GM12878 (cell line): ENCODE measurements around the gene FBXW8. TPM values are rescaled to one million over a fixed set of nuclear protein-coding genes. Genes with fewer than 3 reads are reported as not detected.

Experiments used
- ATAC-seq: fragments of 200-7000 bp; cut with Tn5 transposase; 3 replicates; pipeline ENCODE4 v1.9.1; 2020; ENCODE audit warnings: mild to moderate bottlenecking, moderate library complexity
- BruUV-seq: library from RNA; stranded (reverse); fragments of 400-500 nt; replicated peaks from 2 replicates; lab custom pipeline; 2021; lab: Mats Ljungman, UMichigan
- CTCF ChIA-PET: fragments of 300-600 bp; sonication (Branson Sonifier 250); formaldehyde crosslinking; extraction: SDS; loops from one replicate; lab custom pipeline; 2021; ENCODE audit warnings: inconsistent platforms; lab: Yijun Ruan, JAX
- POLR2A ChIA-PET: fragments of 350-600 bp; formaldehyde crosslinking; extraction: SDS; loops from one replicate; lab custom pipeline; 2021; ENCODE audit warnings: inconsistent platforms; lab: Charles Lee
- RAD21 ChIA-PET: fragments of 300-600 bp; sonication (Branson Sonifier 250); formaldehyde crosslinking; loops from one replicate; lab custom pipeline; 2023; ENCODE audit warnings: antibody characterized with exemption; ENCODE audit not compliant: unreplicated experiment; lab: Charles Lee
- SMC1A ChIA-PET: fragments of 300-600 bp; sonication (Branson Sonifier 250); formaldehyde crosslinking; loops from one replicate; lab custom pipeline; 2023; ENCODE audit not compliant: unreplicated experiment, uncharacterized antibody; lab: Charles Lee
- DNase-seq: peaks from one replicate; pipeline ENCODE4 v3.0.0-alpha.2; 2011; ENCODE audit warnings: low read depth, low spot score
- FAIRE-seq: peaks from 3 replicates; lab custom pipeline; 2011; peaks lifted over from hg19 to GRCh38; lab: Jason Lieb, UNC
- H2AFZ ChIP-seq: 2 replicates; pipeline ENCODE4 v1.6.0; 2011; ENCODE audit warnings: low read depth, low read length, control low read depth; ENCODE audit not compliant: control insufficient read depth
- H3K27ac ChIP-seq: 2 replicates; pipeline ENCODE4 v1.5.1; 2011; ENCODE audit warnings: control low read depth; ENCODE audit not compliant: control insufficient read depth, insufficient read depth
- H3K27me3 ChIP-seq, 2 experiments: replicated peaks in 1 of 2; 2 replicates each; pipeline versions ENCODE4 v1.6.0 to v1.6.1; 2011; ENCODE audit warnings: low read length in 1 of 2; ENCODE audit not compliant: control insufficient read depth in 2 of 2, insufficient read depth in 2 of 2
- H3K36me3 ChIP-seq, 2 experiments: 2 replicates each; pipeline ENCODE4 v1.5.1; 2011; ENCODE audit warnings: low read length in 1 of 2; ENCODE audit not compliant: control insufficient read depth in 2 of 2, insufficient read depth in 2 of 2
- H3K4me1 ChIP-seq: 2 replicates; pipeline ENCODE4 v1.6.1; 2011; ENCODE audit warnings: mild to moderate bottlenecking, low read length, moderate library complexity, mixed read lengths; ENCODE audit not compliant: control insufficient read depth, insufficient read depth
- H3K4me2 ChIP-seq: 2 replicates; pipeline ENCODE4 v1.6.0; 2011; ENCODE audit warnings: control low read depth; ENCODE audit not compliant: control insufficient read depth, insufficient read depth
- H3K4me3 ChIP-seq: fragments of 200-600 bp; sonication (generic); 2 replicates; pipeline ENCODE4 v1.5.1; 2016
- H3K79me2 ChIP-seq: 2 replicates; pipeline ENCODE4 v1.6.0; 2011; ENCODE audit warnings: low read length; ENCODE audit not compliant: control insufficient read depth, insufficient read depth
- H3K9ac ChIP-seq: 2 replicates; pipeline ENCODE4 v1.8.0; 2011; ENCODE audit warnings: low read length, control low read depth, mixed read lengths; ENCODE audit not compliant: control insufficient read depth, insufficient read depth
- H3K9me3 ChIP-seq: replicated peaks from 3 replicates; pipeline ENCODE4 v1.5.1; 2011; ENCODE audit warnings: mild to moderate bottlenecking, low read length; ENCODE audit not compliant: control insufficient read depth, insufficient read depth
- H4K20me1 ChIP-seq: 2 replicates; pipeline ENCODE4 v1.6.0; 2011; ENCODE audit not compliant: control insufficient read depth, insufficient read depth
- JUNB ChIP-seq: IDR thresholded peaks from 2 replicates; pipeline ENCODE4 v1.6.1; 2016; ENCODE audit warnings: antibody characterized with exemption, mild to moderate bottlenecking
- MXI1 ChIP-seq: fragments of 150-350 bp; IDR thresholded peaks from 2 replicates; pipeline ENCODE4 v1.6.1; 2011; ENCODE audit warnings: low read depth, mild to moderate bottlenecking, inconsistent platforms, low read length, improper control_type of control experiment
- PAX5 ChIP-seq: IDR thresholded peaks from 2 replicates; pipeline ENCODE4 v1.6.1; 2011; ENCODE audit warnings: low read depth, low read length, borderline replicate concordance
- ZNF622 ChIP-seq: fragments of 450-650 bp; IDR thresholded peaks from 2 replicates; pipeline ENCODE4 v1.6.1; 2017; ENCODE audit warnings: mild to moderate bottlenecking, inconsistent platforms
- WGBS: methylation state at CpG from one replicate; pipeline ENCODE4 v1.1.6; 2016; ENCODE audit warnings: low lambda C conversion rate; ENCODE audit not compliant: insufficient replicate concordance, insufficient coverage; ENCODE audit errors: missing lambda C conversion rate; 5-methylcytosine and 5-hydroxymethylcytosine counted together
- in situ Hi-C: fragments of 300-500 bp; cut with MboI; formaldehyde crosslinking; loops from 9 replicates; pipeline ENCODE4 v1.14.3; 2018; ENCODE audit warnings: mixed read lengths
- intact Hi-C: fragments of 100-400 bp; cut with micrococcal nuclease; formaldehyde crosslinking; loops from one replicate; pipeline ENCODE4 v1.14.2; 2022; ENCODE audit not compliant: unreplicated experiment
- polyA plus RNA-seq, 11 experiments: library from polyadenylated mRNA; depleted of rRNA in 4 of 11; unstranded in 6 of 11; stranded (reverse) in 5 of 11; fragments of >200 nt; fragmentation: Nextera tagmentation in 4 of 11; fragmentation: Illumina TruSeq in 1 of 11; extraction: Ambion mirVana in 4 of 11; extraction: Trizol in 1 of 11; gene quantifications; 1 replicate in 1 of 11; 2 replicates in 10 of 11; pipeline versions ENCODE4 v1.2.1 to v1.2.3, GENCODE V29; 2011 to 2016; ENCODE audit warnings: inconsistent platforms in 2 of 11, missing spikeins in 2 of 11, low read depth in 1 of 11
- total RNA-seq, 4 experiments: library from RNA; depleted of rRNA in 3 of 4; stranded (reverse); fragments of >200 nt in 3 of 4; fragmentation: Illumina TruSeq in 1 of 4; extraction: Trizol in 1 of 4; gene quantifications; 2 replicates each; pipeline versions ENCODE4 v1.2.1 to v1.2.3, GENCODE V29; 2013 to 2021
- TF ChIP-seq, protein P1 (sequence below): fragments of 450-650 bp; IDR thresholded peaks from 2 replicates; pipeline ENCODE4 v1.6.1; 2016; ENCODE audit warnings: mild to moderate bottlenecking

Gene FBXW8
- total and polyA plus RNA-seq, 10 of the 15 experiments (the other 5 are each of a cell fraction or from before 2014, with no cell fraction given), result 0.49 to 7.5 (median 4.4) TPM

DNA sequence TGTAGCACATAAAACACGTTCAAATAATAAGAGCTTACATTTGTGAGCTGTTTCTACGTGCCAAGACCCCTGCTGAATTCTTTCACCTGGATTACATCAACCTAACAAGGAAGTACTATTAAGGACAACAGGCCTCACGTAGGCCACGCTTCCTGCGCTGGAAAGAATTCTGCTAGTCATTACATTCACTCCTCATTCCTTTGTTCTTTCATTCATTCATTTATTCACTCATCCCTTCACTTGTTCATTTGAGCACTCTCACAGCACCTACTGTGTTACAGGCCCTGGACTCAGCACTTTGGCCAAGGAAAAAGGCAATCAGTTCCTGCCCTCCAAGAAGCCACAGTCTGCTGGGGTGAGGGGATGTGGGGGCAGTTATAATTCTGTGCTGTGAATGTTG lies 160.3 kb downstream of the FBXW8 start (continued):
- no peak for TF ChIP-seq MXI1
- TF ChIP-seq, all 136 proteins: peak for 0

DNA sequence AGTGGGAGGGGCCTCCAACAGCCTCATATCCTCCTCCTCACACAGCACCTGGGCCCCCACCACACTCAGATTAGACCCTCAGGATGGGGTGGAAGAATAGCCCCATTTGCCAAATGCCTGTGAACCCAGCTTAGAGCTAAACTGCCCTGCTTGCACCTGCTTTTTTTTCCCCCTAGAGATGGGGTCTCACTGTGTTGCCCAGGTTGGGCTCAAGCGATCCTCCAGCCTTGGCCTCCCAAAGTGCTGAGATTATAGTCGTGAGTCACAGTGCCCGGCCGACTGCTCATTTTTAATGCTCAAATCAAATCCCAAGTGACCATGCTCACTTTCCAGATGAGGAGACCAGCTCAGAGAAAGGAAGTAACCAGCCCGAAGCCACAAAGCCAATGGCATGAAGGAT lies 161.4 kb downstream of the FBXW8 start:
- H3K79me2 ChIP-seq, result no peaks in the 10 kb centered on the region
- no peak for ATAC-seq
- POLR2A ChIA-PET, result no interaction called here
- CTCF ChIA-PET, result interaction anchor here (0.6 kb wide), 1 partner anchor 73 kb away, joined by 3 read pairs; no protein-coding TSS in a partner anchor
- peaks cover 5% of the 10 kb centered on the region for H3K4me1 ChIP-seq
- no peak overlapping the region for H3K27ac ChIP-seq
- intact Hi-C loops, result no loop called here
- no peaks in the 10 kb centered on the region for H3K27me3 ChIP-seq
- H3K4me3 ChIP-seq, result no peak overlapping the region
- TF ChIP-seq PAX5 (no peak), ZNF622 (no peak), JUNB (no peak)
- TF ChIP-seq, protein P1, sequence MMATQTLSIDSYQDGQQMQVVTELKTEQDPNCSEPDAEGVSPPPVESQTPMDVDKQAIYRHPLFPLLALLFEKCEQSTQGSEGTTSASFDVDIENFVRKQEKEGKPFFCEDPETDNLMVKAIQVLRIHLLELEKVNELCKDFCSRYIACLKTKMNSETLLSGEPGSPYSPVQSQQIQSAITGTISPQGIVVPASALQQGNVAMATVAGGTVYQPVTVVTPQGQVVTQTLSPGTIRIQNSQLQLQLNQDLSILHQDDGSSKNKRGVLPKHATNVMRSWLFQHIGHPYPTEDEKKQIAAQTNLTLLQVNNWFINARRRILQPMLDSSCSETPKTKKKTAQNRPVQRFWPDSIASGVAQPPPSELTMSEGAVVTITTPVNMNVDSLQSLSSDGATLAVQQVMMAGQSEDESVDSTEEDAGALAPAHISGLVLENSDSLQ, result no peak
- RAD21 ChIA-PET, result no interaction called here
- H3K4me2 ChIP-seq, result no peak overlapping the region
- no peak for DNase-seq
- H3K36me3 ChIP-seq, result peaks cover 0 to 5% of the 10 kb centered on the region in 2 experiments; a peak in 1 of 4 replicates
- whole genome bisulfite sequencing, result 60% methylated on average over 5 of the region's 5 CpGs
- no peak overlapping the region for H3K9ac ChIP-seq
- in situ Hi-C loops, result no loop called here
- FAIRE-seq, result no peak
- no peak overlapping the region for H2AFZ ChIP-seq
- SMC1A ChIA-PET, result no interaction called here
- no TSS peak for BruUV-seq
- no peaks in the 10 kb centered on the region for H4K20me1 ChIP-seq
- no peaks in the 10 kb centered on the region for H3K9me3 ChIP-seq
